SU-DHL-6 (cell line): ENCODE data around the gene RASSF5.

Experiments used
- H2AFZ ChIP-seq: fragments of 200-600 bp; sonication (generic); 2 replicates; pipeline ENCODE4 v1.6.1; 2014; ENCODE audit warnings: low read depth, mild to moderate bottlenecking, moderate library complexity, mixed read lengths, antibody characterized with exemption, low read length; ENCODE audit not compliant: severe bottlenecking
- H3F3A ChIP-seq: fragments of 200-600 bp; shearing (Covaris generic); 2 replicates; pipeline ENCODE4 v1.6.0; 2016; ENCODE audit warnings: antibody characterized with exemption, mild to moderate bottlenecking; ENCODE audit not compliant: insufficient read depth
- H3K27ac ChIP-seq: fragments of 200-600 bp; sonication (generic); 2 replicates; pipeline ENCODE4 v1.5.1; 2016; ENCODE audit warnings: low read depth, mild to moderate bottlenecking, low read length, moderate library complexity, mixed read lengths
- H3K27me3 ChIP-seq: fragments of 200-600 bp; sonication (generic), shearing (Covaris generic); 2 replicates; pipeline ENCODE4 v1.6.0; 2014; ENCODE audit warnings: mild to moderate bottlenecking, low read length
- H3K36me3 ChIP-seq: fragments of 200-600 bp; sonication (generic); 2 replicates; pipeline ENCODE4 v1.6.1; 2014; ENCODE audit warnings: mild to moderate bottlenecking, low read length, mixed read lengths
- H3K4me2 ChIP-seq: fragments of 300-600, 200-600 bp; shearing (Covaris generic), sonication (generic); 2 replicates; pipeline ENCODE4 v1.6.0; 2014; ENCODE audit warnings: low read length, low read depth, mild to moderate bottlenecking; ENCODE audit not compliant: poor library complexity, severe bottlenecking
- H3K4me3 ChIP-seq: fragments of 200-600 bp; sonication (generic); 2 replicates; pipeline ENCODE4 v1.5.1; 2014; ENCODE audit warnings: antibody characterized with exemption, low read length, mild to moderate bottlenecking, mixed read lengths; ENCODE audit not compliant: insufficient read depth, poor library complexity, severe bottlenecking
- H3K79me2 ChIP-seq: fragments of 200-600 bp; sonication (generic); 2 replicates; pipeline ENCODE4 v1.6.1; 2014; ENCODE audit warnings: mild to moderate bottlenecking, low read length, moderate library complexity; ENCODE audit not compliant: insufficient read depth
- H3K9ac ChIP-seq: fragments of 200-600 bp; sonication (generic); 2 replicates; pipeline ENCODE4 v1.7.0; 2014; ENCODE audit warnings: mild to moderate bottlenecking, low read length
- H3K9me2 ChIP-seq: fragments of 200-600 bp; sonication (generic); replicated peaks from 2 replicates; pipeline ENCODE4 v1.6.1; 2014; ENCODE audit warnings: low read length; ENCODE audit not compliant: insufficient read depth
- H3K9me3 ChIP-seq: fragments of 200-600 bp; sonication (generic); 2 replicates; pipeline ENCODE4 v1.6.1; 2014; ENCODE audit warnings: low read length, mixed read lengths; ENCODE audit not compliant: insufficient read depth
- H4K20me1 ChIP-seq: fragments of 200-600 bp; sonication (generic); 2 replicates; pipeline ENCODE4 v1.6.1; 2014; ENCODE audit warnings: low read depth, mild to moderate bottlenecking, antibody characterized with exemption, low read length, moderate library complexity, mixed read lengths
- EZH2phosphoT487 ChIP-seq: fragments of 200-600 bp; sonication (generic), shearing (Covaris generic); conservative IDR thresholded peaks from 2 replicates; pipeline ENCODE4 v1.6.1; 2018; ENCODE audit warnings: mild to moderate bottlenecking, antibody characterized with exemption, low read length, moderate library complexity, mixed read lengths
- TF ChIP-seq, protein P1 (sequence below): fragments of 200-600 bp; sonication (generic); IDR thresholded peaks from one replicate; pipeline ENCODE4 v1.5.1; 2017; ENCODE audit warnings: antibody characterized with exemption, mild to moderate bottlenecking, low read length, moderate library complexity; ENCODE audit not compliant: insufficient read depth, poor library complexity, severe bottlenecking

Gene RASSF5

GRCh38 chr1:206575894-206576737 lies 68.8 kb downstream of the RASSF5 start:
- Histone ChIP-seq H3K36me3 (no peaks in the 10 kb centered on the region), H3K4me2 (no peak overlapping the region), H3K79me2 (peaks cover 48% of the 10 kb centered on the region)

DNA sequence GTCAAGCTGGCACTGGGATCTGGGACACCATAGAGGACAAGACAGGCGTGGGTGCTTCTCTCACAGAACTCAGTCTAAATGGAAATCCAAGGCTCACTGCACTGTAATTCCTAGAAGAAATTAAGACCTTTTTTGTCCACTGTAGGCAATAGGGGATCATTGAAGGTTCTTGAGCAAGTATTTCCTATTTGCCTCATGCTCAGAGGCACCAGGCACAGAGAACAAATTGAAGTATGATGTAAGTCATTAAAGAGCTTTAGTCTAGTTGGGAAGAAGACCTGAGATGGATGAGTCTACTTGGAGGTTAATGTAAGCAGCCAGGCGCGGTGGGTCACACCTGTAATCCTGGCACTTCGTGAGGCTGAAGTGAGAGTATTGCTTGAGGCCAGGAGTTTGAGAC lies 70.3 kb downstream of the RASSF5 start:
- no peak for TF ChIP-seq EZH2phosphoT487
- TF ChIP-seq, protein P1, sequence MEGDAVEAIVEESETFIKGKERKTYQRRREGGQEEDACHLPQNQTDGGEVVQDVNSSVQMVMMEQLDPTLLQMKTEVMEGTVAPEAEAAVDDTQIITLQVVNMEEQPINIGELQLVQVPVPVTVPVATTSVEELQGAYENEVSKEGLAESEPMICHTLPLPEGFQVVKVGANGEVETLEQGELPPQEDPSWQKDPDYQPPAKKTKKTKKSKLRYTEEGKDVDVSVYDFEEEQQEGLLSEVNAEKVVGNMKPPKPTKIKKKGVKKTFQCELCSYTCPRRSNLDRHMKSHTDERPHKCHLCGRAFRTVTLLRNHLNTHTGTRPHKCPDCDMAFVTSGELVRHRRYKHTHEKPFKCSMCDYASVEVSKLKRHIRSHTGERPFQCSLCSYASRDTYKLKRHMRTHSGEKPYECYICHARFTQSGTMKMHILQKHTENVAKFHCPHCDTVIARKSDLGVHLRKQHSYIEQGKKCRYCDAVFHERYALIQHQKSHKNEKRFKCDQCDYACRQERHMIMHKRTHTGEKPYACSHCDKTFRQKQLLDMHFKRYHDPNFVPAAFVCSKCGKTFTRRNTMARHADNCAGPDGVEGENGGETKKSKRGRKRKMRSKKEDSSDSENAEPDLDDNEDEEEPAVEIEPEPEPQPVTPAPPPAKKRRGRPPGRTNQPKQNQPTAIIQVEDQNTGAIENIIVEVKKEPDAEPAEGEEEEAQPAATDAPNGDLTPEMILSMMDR, result no peak
- H3K79me2 ChIP-seq, result peaks cover 37% of the 10 kb centered on the region
- H3K36me3 ChIP-seq, result no peaks in the 10 kb centered on the region
- H3K4me3 ChIP-seq, result no peak overlapping the region
- H3K4me2 ChIP-seq, result no peak overlapping the region
- no peaks in the 10 kb centered on the region for H3F3A ChIP-seq
- H2AFZ ChIP-seq, result no peak overlapping the region
- H3K9ac ChIP-seq, result no peak overlapping the region
- no peaks in the 10 kb centered on the region for H3K9me2 ChIP-seq
- H3K9me3 ChIP-seq, result no peaks in the 10 kb centered on the region
- no peak overlapping the region for H3K27ac ChIP-seq
- H3K27me3 ChIP-seq, result no peaks in the 10 kb centered on the region
- no peaks in the 10 kb centered on the region; the same call in 1 of the 2 replicates for H4K20me1 ChIP-seq

More at GRCh38 chr1:206575894-206576737, 68.8 kb downstream of the RASSF5 start:
- no peaks in the 10 kb centered on the region; the same call in 1 of the 2 replicates for H4K20me1 ChIP-seq
- no peak for TF ChIP-seq EZH2phosphoT487
- TF ChIP-seq, protein P1, result no peak
- no peak overlapping the region for H3K9ac ChIP-seq
- H3F3A ChIP-seq, result no peaks in the 10 kb centered on the region
- H3K4me3 ChIP-seq, result no peak overlapping the region
- no peaks in the 10 kb centered on the region for H3K9me2 ChIP-seq
- H3K27ac ChIP-seq, result no peak overlapping the region
- H3K9me3 ChIP-seq, result no peaks in the 10 kb centered on the region
- no peaks in the 10 kb centered on the region for H3K27me3 ChIP-seq
- H2AFZ ChIP-seq, result no peak overlapping the region

DNA sequence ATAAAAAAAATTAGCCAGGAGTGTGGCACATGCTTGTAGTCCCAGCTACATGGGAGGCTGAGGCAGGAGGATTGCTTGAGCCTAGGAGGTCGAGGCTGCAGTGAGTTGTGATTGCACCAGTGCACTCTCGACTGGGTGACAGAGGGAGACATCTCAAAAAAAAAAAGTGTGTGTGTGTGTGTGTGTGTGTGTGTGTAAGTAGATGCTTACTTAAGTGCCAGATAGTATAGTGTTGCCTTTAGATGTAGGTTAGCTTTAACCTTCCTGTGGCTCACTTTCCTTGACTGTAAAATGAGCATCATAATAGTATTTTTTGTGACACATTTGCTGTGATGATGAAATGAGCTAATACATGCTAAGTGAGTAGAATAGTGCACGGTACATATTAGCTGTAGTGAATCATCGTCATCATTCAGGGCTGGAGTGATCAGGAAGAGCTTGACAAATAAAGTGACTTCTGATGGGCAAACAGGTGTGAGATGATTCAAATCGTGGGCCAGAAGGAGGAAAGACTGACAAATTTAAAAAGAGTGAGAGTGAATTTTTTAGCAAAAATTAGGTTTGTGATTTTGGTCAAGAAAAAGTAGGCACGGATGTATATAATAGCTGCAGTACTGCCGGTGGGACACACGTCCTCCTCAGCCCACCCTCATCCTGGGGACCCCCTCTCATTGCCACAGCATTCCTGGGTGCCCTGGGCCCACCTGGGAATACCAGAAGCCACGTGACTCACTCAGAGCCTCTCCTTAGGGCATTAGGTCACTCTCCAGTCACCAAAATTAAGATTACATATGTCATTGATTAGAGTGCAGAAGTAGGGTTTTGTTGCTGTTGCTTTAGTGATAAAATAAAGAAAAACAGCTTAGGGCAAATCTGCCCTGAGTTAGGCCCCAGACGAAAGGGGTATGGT lies 71.0 kb downstream of the RASSF5 start:
- no peaks in the 10 kb centered on the region for H3F3A ChIP-seq

More for the DNA sequence above, 71.0 kb downstream of the RASSF5 start:
- Histone ChIP-seq H3K79me2 (peaks cover 37% of the 10 kb centered on the region), H3K27me3 (no peaks in the 10 kb centered on the region), H3K9me2 (no peaks in the 10 kb centered on the region), H3K4me2 (no peak overlapping the region), H3K9ac (no peak overlapping the region), H4K20me1 (no peaks in the 10 kb centered on the region; the same call in 1 of the 2 replicates), H3K4me3 (no peak overlapping the region), H3K36me3 (no peaks in the 10 kb centered on the region), H2AFZ (no peak overlapping the region), H3K9me3 (no peaks in the 10 kb centered on the region), H3K27ac (no peak overlapping the region)
- no peak for TF ChIP-seq EZH2phosphoT487
- TF ChIP-seq, protein P1, result no peak
